Activated naive CD8-positive, alpha-beta T cell treated with anti-CD3 and anti-CD28 coated beads, Interleukin-2, amount 50 U/mL, for 24 hours (primary cell): ENCODE results near the gene AGPAT4.
"Not testable (repeated sequence)": the region's sequence is repeated elsewhere in the genome, so short reads cannot be mapped to it uniquely, and the experiment has no call there.

ENCODE experiments used
- ATAC-seq: fragments of 150-1000 bp; cut with Tn5 transposase; one replicate; pipeline ENCODE4 v1.10.0; 2021
- DNase-seq: peaks from one replicate; pipeline ENCODE4 v3.0.0; 2021
- H3K27ac Mint-ChIP-seq: one replicate; pipeline ENCODE4 v1.8.0; 2021; ENCODE audit warnings: mild to moderate bottlenecking, mixed read lengths
- H3K27me3 Mint-ChIP-seq: one replicate; pipeline ENCODE4 v1.8.0; 2021; ENCODE audit warnings: mixed read lengths
- H3K36me3 Mint-ChIP-seq: one replicate; pipeline ENCODE4 v1.8.0; 2021; ENCODE audit warnings: low read depth, mixed read lengths
- H3K4me1 Mint-ChIP-seq: one replicate; pipeline ENCODE4 v1.8.0; 2021; ENCODE audit warnings: mixed read lengths
- H3K4me3 Mint-ChIP-seq: one replicate; pipeline ENCODE4 v1.8.0; 2021; ENCODE audit warnings: mild to moderate bottlenecking, moderate library complexity, mixed read lengths
- H3K9me3 Mint-ChIP-seq: one replicate; pipeline ENCODE4 v1.8.0; 2021; ENCODE audit warnings: mixed read lengths

AGPAT4 gene, protein sequence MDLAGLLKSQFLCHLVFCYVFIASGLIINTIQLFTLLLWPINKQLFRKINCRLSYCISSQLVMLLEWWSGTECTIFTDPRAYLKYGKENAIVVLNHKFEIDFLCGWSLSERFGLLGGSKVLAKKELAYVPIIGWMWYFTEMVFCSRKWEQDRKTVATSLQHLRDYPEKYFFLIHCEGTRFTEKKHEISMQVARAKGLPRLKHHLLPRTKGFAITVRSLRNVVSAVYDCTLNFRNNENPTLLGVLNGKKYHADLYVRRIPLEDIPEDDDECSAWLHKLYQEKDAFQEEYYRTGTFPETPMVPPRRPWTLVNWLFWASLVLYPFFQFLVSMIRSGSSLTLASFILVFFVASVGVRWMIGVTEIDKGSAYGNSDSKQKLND

DNA sequence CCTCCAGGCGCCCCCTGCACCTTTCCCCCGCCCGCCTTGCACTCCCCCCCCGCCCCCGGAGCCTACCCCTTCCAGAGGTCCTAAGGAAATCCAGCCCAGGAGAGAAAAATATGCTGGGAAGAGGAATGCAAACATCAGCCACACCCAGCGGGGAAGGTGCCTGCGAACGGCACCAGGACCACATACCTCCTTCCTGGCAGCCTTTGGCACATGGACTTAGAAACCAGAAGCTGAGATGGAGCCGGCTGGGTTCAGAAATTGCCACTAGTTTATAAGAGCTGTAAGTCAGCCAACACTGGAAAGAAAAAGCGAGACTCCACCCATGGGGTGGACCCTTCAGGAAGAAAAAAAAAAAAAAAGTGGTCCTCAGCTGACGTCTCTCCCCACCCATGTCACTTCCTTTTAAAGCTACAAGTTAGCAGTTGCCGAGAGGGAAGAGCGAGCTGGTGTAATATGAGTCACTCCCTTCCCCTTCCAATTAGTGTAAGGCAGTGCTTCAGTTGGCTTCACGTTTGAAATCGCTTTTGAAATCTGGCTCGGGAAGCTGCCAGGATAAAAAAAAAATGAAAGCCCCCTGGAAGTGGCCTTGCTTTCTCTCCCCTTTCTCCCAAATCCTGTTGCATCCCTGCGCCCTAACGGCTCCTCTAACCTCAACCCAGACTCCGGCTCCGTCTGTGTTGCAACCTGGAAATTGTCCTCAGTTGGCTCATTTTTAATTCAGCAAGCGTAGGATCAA is at the start of gene AGPAT4:
Gene AGPAT4, minus strand, starts transcription at position 310 of the 736 bp plus-strand sequence. CDS start 41,848 bp downstream, outside the sequence.
- H3K36me3 Mint-ChIP-seq = peaks cover 2% of the 10 kb centered on the region
- peak within 1 kb of the TSS; percentile 81 for H3K27ac Mint-ChIP-seq
- DNase-seq (peak; percentile 48), ATAC-seq (peak; percentile 99)
- no peaks in the 10 kb centered on the region for H3K9me3 Mint-ChIP-seq
- H3K4me3 Mint-ChIP-seq = peak within 1 kb of the TSS; percentile 83
- peaks cover 5% of the 10 kb centered on the region for H3K27me3 Mint-ChIP-seq
- H3K4me1 Mint-ChIP-seq = peaks cover 21% of the 10 kb centered on the region

DNA sequence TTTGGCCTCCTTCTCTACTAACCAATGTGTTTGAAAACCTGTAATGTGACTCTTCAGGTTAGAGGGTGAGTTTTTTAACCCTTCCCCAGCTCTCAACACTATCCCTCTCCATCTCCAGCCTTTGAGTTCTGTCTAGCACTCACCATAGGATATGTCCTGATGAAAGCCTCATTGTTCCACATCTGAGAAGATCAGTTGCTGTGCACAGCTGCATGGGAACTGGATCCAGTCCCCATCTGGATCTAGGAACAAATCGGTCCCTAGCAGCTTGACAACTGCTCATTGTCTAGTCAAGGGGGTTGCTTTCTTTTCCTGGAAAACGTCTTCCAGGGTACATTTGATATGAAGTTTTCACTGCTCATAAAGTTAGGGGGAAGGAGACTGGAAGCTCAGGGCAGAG is 45.4 kb upstream of the AGPAT4 start:
- Mint-ChIP-seq H3K36me3 (no peaks in the 10 kb centered on the region), H3K27me3 (peaks cover 3% of the 10 kb centered on the region)
- no peak for ATAC-seq

DNA sequence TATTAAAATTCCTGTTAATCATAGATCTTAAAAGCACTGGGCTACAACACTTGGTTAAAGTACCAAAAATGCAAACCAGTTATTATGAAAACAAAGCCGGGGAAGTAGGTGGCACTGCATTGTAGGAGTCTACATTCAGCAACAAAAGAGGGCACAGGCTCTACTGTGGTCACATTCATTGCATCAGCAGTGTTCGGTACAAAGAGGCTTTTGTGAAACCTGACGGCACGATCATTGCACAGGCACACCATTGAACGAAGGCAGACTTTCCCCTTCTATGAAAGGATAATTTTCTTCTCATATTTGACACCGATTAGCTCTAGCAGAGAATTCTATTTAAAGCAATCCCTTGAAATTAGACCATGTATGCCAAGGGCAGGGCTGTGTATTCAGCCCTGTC is 44.6 kb upstream of the AGPAT4 start:
- no peak overlapping the region for H3K27ac Mint-ChIP-seq
- H3K4me3 Mint-ChIP-seq = no peak overlapping the region
- ATAC-seq (no peak), DNase-seq (no peak)
- H3K36me3 Mint-ChIP-seq = no peaks in the 10 kb centered on the region
- H3K9me3 Mint-ChIP-seq = peaks cover 3% of the 10 kb centered on the region
- H3K27me3 Mint-ChIP-seq = peaks cover 3% of the 10 kb centered on the region
- no peaks in the 10 kb centered on the region for H3K4me1 Mint-ChIP-seq

More for the DNA sequence above, 45.4 kb upstream of the AGPAT4 start:
- DNase-seq = no peak
- Mint-ChIP-seq H3K27ac (no peak overlapping the region), H3K4me1 (no peaks in the 10 kb centered on the region), H3K4me3 (no peak overlapping the region), H3K9me3 (peaks cover 3% of the 10 kb centered on the region)

DNA sequence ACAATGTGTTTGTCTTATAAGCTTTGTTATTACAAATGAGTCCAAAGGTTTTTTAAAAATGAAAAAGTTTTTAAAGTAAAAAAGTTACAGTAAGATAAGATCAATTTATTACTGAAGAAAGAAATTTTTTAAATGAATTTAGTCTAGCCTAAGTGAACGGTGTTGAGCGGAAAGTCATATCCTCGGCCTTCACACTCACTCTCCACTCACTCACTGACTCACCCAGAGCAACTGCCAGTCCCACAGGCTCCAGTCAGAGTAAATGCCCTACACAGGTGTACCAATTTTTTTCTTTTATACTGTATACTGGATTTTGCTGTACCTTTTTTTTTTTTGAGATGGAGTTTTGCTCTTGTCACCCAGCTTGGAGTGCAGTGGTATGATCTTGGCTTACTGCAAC is 42.7 kb upstream of the AGPAT4 start:
- ATAC-seq = no peak
- no peak overlapping the region for H3K4me3 Mint-ChIP-seq
- no peaks in the 10 kb centered on the region for H3K4me1 Mint-ChIP-seq
- no peak for DNase-seq
- no peaks in the 10 kb centered on the region for H3K36me3 Mint-ChIP-seq
- H3K27ac Mint-ChIP-seq = no peak overlapping the region
- H3K9me3 Mint-ChIP-seq = peaks cover 3% of the 10 kb centered on the region
- H3K27me3 Mint-ChIP-seq = peaks cover 4% of the 10 kb centered on the region

DNA sequence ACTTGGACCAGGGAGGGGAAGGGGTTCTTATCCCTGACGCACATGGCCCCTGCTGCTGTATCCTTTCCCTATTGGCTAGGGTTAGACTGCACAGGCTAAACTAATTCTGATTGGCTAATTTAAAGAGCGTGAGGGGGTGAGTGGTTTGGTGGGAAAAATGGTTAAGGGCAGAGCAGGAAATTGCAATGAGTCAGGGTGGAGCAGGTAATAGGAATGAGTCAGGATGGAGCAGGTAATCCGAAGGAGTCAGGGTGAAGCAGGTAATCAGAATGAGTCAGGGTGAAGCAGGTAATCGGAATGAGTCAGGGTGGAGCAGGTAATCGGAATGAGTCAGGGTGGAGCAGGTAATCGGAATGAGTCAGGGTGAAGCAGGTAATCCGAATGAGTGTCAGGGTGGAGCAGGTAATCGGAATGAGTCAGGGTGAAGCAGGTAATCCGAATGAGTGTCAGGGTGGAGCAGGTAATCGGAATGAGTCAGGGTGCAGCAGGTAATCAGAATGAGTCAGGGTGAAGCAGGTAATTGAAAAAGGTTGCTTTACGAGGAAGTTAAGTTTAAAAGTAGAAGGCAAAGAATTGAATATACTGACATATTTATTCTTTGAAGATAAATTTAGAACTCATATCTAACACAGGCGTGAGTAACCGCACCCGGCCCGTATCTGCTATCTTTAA is 41.5 kb upstream of the AGPAT4 start:
- not testable (repeated sequence) for H3K9me3 Mint-ChIP-seq, H3K4me1 Mint-ChIP-seq, ATAC-seq, H3K27ac Mint-ChIP-seq, H3K4me3 Mint-ChIP-seq, DNase-seq, H3K27me3 Mint-ChIP-seq, H3K36me3 Mint-ChIP-seq

DNA sequence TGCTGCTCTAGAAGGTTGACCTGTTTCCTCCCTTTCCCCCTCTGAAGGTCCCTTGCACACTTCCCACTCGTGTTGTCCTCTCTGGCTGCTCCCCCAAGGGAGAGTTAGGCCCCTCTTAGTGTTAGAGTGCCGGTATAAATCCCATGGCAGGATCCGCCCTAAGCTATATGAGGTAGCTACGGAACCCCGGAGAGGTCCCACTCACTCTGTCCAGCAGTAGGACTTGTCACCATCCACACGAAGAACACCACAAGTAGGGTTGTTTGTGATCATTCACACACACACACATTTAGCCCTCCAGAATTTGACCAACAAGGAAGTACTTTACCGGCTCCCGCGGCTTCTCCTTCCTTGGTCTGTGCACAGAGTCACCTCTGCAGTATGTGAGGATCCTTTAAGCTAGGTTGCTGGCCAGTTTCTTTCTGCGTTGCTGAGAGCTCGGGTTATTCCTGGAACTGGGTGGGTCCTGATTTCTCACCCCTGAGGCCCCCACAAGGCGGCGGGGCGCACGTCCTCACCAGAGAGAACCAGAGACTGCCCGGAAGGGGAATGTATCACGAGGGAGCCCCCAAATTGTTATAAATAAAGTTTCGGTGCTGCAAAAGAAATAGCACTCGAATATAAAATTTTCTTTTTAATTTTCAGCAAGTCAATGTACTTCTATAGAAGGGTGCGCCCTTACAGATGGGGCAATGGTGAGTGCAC is 40.8 kb upstream of the AGPAT4 start:
- H3K4me1 Mint-ChIP-seq, H3K9me3 Mint-ChIP-seq, H3K36me3 Mint-ChIP-seq, ATAC-seq, H3K27ac Mint-ChIP-seq, H3K4me3 Mint-ChIP-seq, H3K27me3 Mint-ChIP-seq, DNase-seq: not testable (repeated sequence)

DNA sequence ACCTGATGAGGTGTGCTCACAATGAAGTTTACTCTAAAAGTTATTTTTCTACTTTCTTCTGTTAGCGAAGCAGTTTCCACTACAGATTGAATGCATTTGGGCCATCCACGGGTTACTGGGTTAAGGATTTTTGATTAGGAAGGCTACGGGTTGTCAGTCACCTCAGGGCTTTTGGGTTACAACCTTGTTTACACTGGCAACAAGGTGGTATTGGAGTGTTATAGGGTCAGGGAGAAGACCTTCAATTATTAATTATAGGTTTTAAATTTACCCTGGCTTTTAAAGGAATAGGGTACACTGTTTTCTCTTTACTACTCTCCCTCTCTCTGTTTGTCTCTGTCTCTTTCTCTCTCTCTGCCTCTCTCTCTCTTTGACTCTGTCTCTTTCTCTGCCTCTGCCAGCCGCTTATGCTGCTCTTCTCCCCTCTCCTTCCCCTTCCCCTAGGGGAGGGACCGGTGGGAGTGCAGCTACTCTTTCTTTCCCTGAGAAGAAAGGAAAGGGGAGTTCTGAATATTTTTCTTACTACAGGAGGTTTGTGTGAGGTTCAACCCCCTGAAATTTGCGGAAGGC is 40.2 kb upstream of the AGPAT4 start:
- Mint-ChIP-seq H3K36me3 (no peaks in the 10 kb centered on the region), H3K27ac (no peak overlapping the region), H3K9me3 (peaks cover 3% of the 10 kb centered on the region), H3K4me1 (no peaks in the 10 kb centered on the region), H3K27me3 (peaks cover 4% of the 10 kb centered on the region), H3K4me3 (no peak overlapping the region)
- ATAC-seq (no peak), DNase-seq (no peak)

DNA sequence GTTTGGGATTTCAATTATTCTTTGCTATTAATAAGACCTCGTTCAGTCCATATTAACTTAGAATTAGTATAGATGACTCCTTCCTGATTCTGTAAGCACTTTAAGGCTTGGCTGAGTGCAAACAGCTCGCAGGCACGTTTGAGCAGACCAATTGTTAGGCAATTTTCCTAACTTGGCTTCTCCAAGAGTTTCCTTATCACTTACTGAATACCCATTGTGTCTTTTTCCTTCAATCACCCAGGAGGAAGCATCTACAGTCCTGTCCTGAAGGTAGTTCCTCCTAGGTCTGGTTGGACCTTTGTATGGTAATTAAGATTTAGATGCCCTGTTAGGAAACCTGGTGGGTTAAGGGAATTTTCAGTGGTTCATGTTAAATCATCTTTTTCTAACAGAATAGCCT is 39.6 kb upstream of the AGPAT4 start:
- H3K27ac Mint-ChIP-seq, H3K36me3 Mint-ChIP-seq, ATAC-seq, H3K4me3 Mint-ChIP-seq, DNase-seq, H3K4me1 Mint-ChIP-seq, H3K9me3 Mint-ChIP-seq, H3K27me3 Mint-ChIP-seq: not testable (repeated sequence)

DNA sequence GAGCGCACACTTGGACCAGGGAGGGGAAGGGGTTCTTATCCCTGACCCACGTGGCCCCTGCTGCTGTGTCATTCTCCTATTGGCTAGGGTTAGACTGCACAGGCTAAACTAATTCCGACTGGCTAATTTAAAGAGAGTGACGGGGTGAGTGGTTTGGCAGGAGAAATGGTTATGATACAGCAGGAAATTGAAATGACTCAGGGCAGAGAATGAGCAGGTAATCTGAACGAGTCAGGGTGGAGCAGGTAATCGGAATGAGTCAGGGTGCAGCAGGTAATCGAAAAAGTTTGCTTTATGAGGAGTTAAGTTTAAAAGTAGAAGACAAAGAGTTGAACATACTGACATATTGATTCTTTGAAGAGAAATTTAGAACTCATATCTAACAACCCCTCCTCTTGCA is 35.9 kb upstream of the AGPAT4 start:
- H3K27ac Mint-ChIP-seq, H3K9me3 Mint-ChIP-seq, H3K4me3 Mint-ChIP-seq, ATAC-seq, H3K36me3 Mint-ChIP-seq, DNase-seq, H3K27me3 Mint-ChIP-seq, H3K4me1 Mint-ChIP-seq: not testable (repeated sequence)

DNA sequence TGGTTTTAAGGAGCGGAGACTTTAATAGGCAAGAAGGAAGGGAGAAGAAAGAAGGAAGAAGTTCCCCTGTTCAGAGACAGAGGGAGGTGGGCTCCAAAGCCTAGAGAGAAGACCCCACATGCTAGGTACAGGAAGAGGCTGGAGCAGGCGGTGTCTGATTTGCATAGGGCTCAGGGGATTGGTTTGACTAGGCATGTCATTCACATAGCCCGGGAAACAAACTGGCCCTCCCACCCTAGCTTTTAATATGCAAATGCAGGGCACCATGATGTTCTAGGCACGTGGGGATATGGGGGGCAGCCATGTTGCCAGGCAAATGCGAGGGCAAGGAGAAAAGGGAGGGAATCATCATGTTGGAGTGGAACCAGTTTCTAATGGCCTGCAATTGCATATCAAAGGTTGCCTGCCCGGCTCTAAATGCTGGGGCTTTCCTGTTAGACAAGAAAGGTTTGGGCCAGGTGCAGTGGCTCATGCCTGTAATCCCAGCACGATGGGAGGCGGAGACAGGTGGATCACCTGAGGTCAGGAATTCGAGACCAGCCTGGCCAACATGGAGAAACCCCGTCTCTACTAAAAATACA is 34.3 kb upstream of the AGPAT4 start:
- no peaks in the 10 kb centered on the region for H3K9me3 Mint-ChIP-seq
- H3K4me3 Mint-ChIP-seq = no peak overlapping the region
- no peak for DNase-seq
- H3K27ac Mint-ChIP-seq = no peak overlapping the region
- H3K27me3 Mint-ChIP-seq = peaks cover 4% of the 10 kb centered on the region
- no peak for ATAC-seq
- no peaks in the 10 kb centered on the region for H3K36me3 Mint-ChIP-seq
- no peaks in the 10 kb centered on the region for H3K4me1 Mint-ChIP-seq

DNA sequence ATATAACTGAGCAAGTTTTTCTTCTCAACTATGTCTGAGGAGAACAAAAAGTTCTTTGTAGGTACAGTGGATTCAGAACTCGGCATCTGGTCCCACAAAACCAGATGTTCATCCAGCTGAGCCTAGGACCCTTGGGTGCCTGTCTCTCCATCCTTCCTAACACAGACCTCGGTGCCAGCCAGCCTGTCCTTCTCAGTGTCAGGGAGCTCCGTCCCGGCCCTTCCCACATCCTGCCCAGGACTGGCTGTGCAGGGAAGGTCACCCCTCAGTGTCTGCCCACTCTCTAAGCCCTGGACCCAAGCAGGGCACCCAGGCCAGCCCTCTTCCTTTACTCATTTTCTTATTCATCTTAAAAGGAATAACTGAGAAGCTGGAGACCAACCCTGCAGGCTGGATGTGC is 32.0 kb upstream of the AGPAT4 start:
- no peak for ATAC-seq
- Mint-ChIP-seq H3K36me3 (no peaks in the 10 kb centered on the region), H3K27me3 (no peaks in the 10 kb centered on the region), H3K4me1 (no peaks in the 10 kb centered on the region), H3K4me3 (no peak overlapping the region), H3K27ac (no peak overlapping the region), H3K9me3 (no peaks in the 10 kb centered on the region)
- no peak for DNase-seq

DNA sequence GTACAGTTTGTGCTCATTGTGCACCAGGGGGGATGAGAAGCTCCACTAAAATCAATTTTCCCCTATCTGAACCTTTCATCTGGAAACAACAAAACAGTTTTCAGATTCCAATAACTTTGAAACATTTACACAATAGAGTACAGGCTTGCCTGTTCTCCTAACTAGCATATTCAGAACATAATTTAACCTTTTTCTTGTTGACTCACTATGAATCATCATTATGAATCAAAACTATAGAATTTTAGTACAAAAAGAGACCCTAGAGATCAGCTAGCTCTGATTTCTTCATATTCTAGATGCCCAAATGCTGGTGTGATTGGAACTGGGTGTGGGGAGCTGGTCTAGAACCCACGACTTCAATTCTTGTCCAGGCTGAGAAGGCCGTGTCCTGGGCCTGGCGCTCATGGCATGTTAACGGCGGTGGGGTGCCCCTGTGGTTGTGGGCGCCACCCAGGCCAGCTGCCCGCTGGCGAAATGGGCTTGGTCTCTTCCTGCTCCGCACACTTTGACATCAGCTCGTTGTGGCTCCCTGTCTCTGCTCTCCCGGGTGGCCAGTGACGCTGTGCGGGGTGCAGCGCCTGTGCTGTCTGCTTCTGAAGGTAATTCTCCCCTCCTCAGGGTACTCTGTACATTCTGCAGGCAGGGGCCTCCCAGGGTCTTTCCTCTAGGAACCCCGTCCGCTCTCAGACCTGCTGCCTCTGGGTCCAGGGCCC is 29.9 kb upstream of the AGPAT4 start:
- peak; percentile 28 for ATAC-seq
- Mint-ChIP-seq H3K4me3 (no peak overlapping the region), H3K27me3 (no peaks in the 10 kb centered on the region), H3K9me3 (no peaks in the 10 kb centered on the region), H3K36me3 (no peaks in the 10 kb centered on the region), H3K27ac (no peak overlapping the region), H3K4me1 (no peaks in the 10 kb centered on the region)
- no peak for DNase-seq

DNA sequence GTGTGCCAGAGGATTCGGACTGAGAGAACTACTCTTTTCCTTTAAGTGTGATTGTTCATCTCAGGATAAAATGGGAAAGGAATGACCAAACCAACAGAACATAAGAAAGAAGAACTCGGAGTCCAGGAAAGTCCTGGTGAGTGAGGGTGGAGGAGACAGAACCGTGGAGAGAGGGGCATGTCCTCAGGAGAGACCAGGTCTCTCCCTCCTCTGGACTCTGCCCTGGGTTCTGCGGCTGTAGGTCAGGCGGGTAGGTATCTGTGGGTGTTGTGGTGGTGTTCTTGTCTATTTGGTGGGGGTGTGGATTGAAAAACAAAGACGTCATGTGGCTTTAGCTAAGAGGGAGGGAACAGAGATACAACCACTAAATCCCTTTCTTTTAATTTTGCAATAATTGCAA is 29.1 kb upstream of the AGPAT4 start:
- Mint-ChIP-seq H3K4me1 (no peaks in the 10 kb centered on the region), H3K36me3 (no peaks in the 10 kb centered on the region), H3K27me3 (no peaks in the 10 kb centered on the region), H3K4me3 (no peak overlapping the region), H3K27ac (no peak overlapping the region), H3K9me3 (no peaks in the 10 kb centered on the region)
- no peak for ATAC-seq
- DNase-seq = no peak
